Body of pancreas (tissue), 4 donors: ENCODE measurements around the gene MED14.

Experiments
- POLR2A ChIP-seq, 3 donors: fragments of 450-650 bp; IDR thresholded peaks; one replicate each; pipeline ENCODE4 v1.6.1; 2016; ENCODE audit warnings: antibody characterized with exemption in 3 of 3, mild to moderate bottlenecking in 2 of 3
- TF ChIP-seq, protein P1 (sequence below), 7 experiments: fragments of 450-650 bp in 4 of 7; fragments of 200-600 bp in 3 of 7; sonication (generic) in 3 of 7; IDR thresholded peaks; one replicate each; pipeline ENCODE4 v1.5.1; 2016 to 2019; ENCODE audit warnings: antibody characterized with exemption in 7 of 7

DNA sequence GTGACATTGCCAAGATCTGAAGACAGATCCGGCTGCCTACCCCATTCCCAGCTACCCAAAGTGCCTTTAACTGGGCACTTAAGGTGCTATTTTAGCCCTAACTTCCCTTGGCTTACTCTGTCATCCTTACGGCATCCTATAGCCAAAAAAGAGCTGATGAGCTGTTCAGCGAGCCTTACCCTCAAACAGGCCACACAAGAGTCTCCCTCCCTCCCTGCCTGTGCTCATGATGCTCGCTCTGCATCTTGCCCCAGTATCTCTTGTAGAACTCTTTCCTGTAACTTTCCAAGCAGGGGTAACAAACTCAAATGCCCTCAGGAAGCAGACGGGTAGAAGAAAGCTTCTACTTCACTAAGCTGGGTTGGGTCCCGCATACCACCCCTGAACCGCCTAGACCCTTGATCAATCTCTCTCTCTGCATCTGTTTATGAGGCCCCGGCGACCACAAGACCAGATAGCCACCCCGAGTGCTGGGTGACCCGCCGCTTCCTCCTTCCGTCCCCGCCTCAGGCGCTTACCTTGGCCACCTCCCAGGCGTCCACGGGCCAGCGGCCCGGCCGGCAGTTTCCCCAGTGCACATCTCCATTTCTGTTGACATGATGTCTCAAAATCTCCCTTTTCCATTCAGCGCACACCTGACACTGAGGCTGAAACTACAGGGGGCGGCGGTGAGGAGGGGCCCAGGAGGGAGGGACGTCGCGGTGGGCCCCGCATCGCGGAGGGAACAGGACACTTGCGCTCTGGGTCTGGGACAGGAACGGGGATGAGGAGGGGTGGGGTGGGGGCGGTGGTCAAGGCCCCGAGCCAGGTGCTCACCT lies 88.6 kb downstream of the MED14 start:
- TF ChIP-seq, protein P1, sequence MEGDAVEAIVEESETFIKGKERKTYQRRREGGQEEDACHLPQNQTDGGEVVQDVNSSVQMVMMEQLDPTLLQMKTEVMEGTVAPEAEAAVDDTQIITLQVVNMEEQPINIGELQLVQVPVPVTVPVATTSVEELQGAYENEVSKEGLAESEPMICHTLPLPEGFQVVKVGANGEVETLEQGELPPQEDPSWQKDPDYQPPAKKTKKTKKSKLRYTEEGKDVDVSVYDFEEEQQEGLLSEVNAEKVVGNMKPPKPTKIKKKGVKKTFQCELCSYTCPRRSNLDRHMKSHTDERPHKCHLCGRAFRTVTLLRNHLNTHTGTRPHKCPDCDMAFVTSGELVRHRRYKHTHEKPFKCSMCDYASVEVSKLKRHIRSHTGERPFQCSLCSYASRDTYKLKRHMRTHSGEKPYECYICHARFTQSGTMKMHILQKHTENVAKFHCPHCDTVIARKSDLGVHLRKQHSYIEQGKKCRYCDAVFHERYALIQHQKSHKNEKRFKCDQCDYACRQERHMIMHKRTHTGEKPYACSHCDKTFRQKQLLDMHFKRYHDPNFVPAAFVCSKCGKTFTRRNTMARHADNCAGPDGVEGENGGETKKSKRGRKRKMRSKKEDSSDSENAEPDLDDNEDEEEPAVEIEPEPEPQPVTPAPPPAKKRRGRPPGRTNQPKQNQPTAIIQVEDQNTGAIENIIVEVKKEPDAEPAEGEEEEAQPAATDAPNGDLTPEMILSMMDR (IDR thresholded peaks at IDR 0.05): no peak
- TF ChIP-seq POLR2A (IDR thresholded peaks at IDR 0.05): no peak
